Measurements from ENCODE around the gene AP1M2. TPM values are rescaled to one million over a fixed set of nuclear protein-coding genes. Genes with fewer than 3 reads are reported as not detected.
"Not testable (repeated sequence)": the region's sequence is repeated elsewhere in the genome, so short reads cannot be mapped to it uniquely, and the experiment has no call there.

AP1M2 gene
- polyA plus RNA-seq, 2 donors, result 54.2 to 55.4 TPM

- H3K27ac ChIP-seq (ENCODE audit: low read depth in 2 of 2, low read length in 1 of 2), result peak overlapping the region; percentile 62 to 70
- H3K27me3 ChIP-seq (ENCODE audit: control insufficient read depth in 1 of 2, insufficient read depth in 2 of 2, low read length in 2 of 2), result no peaks in the 10 kb centered on the region
- H3K4me1 ChIP-seq (ENCODE audit: control insufficient read depth in 2 of 2, insufficient read depth in 2 of 2, low read length in 1 of 2), result peaks cover 0 to 5% of the 10 kb centered on the region in 2 donors
- no peaks in the 10 kb centered on the region for H3K36me3 ChIP-seq (ENCODE audit: control insufficient read depth in 2 of 2, insufficient read depth in 2 of 2, low read length in 1 of 2)
- no peak overlapping the region for H3K4me3 ChIP-seq (ENCODE audit: low read depth in 1 of 2, low read length in 2 of 2)
- 54 to 55% methylated on average over 10 of the region's 10 CpGs for WGBS, 2 donors
- no peaks in the 10 kb centered on the region for H3K9me3 ChIP-seq (ENCODE audit: control insufficient read depth in 2 of 2, insufficient read depth in 1 of 2, low read depth in 1 of 2, low read length in 1 of 2)
Measured at GRCh38 chr19:10533646-10534386, 53.3 kb downstream of the AP1M2 start.

GRCh38 chr19:10532457-10532856, 54.7 kb downstream of the AP1M2 start:
- Histone ChIP-seq H3K27me3 (ENCODE audit: control insufficient read depth in 1 of 2, insufficient read depth in 2 of 2, low read length in 2 of 2) (no peaks in the 10 kb centered on the region), H3K27ac (ENCODE audit: low read depth in 2 of 2, low read length in 1 of 2) (no peak overlapping the region), H3K4me3 (ENCODE audit: low read depth in 1 of 2, low read length in 2 of 2) (no peak overlapping the region), H3K36me3 (ENCODE audit: control insufficient read depth in 2 of 2, insufficient read depth in 2 of 2, low read length in 1 of 2) (no peaks in the 10 kb centered on the region), H3K9me3 (ENCODE audit: control insufficient read depth in 2 of 2, insufficient read depth in 1 of 2, low read depth in 1 of 2, low read length in 1 of 2) (no peaks in the 10 kb centered on the region), H3K4me1 (ENCODE audit: control insufficient read depth in 2 of 2, insufficient read depth in 2 of 2, low read length in 1 of 2) (peaks cover 0 to 5% of the 10 kb centered on the region in 2 donors)
- 88 to 92% methylated on average over 1 of the region's 1 CpG for WGBS, 2 donors

- H3K4me1 ChIP-seq (ENCODE audit: control insufficient read depth in 2 of 2, insufficient read depth in 2 of 2, low read length in 1 of 2); H3K27ac ChIP-seq (ENCODE audit: low read depth in 2 of 2, low read length in 1 of 2): not testable (repeated sequence)
- WGBS, 2 donors, result 88 to 92% methylated on average over 8 of the region's 8 CpGs
Measured at GRCh38 chr19:10526887-10527286, 60.2 kb downstream of the AP1M2 start.

GRCh38 chr19:10525636-10526035, 61.5 kb downstream of the AP1M2 start:
- Histone ChIP-seq H3K4me1 (ENCODE audit: control insufficient read depth in 2 of 2, insufficient read depth in 2 of 2, low read length in 1 of 2) (peaks cover 0 to 4% of the 10 kb centered on the region in 2 donors), H3K4me3 (ENCODE audit: low read depth in 1 of 2, low read length in 2 of 2) (no peak overlapping the region), H3K27ac (ENCODE audit: low read depth in 2 of 2, low read length in 1 of 2) (no peak overlapping the region), H3K9me3 (ENCODE audit: control insufficient read depth in 2 of 2, insufficient read depth in 1 of 2, low read depth in 1 of 2, low read length in 1 of 2) (no peaks in the 10 kb centered on the region), H3K27me3 (ENCODE audit: control insufficient read depth in 1 of 2, insufficient read depth in 2 of 2, low read length in 2 of 2) (no peaks in the 10 kb centered on the region), H3K36me3 (ENCODE audit: control insufficient read depth in 2 of 2, insufficient read depth in 2 of 2, low read length in 1 of 2) (no peaks in the 10 kb centered on the region)
- WGBS, 2 donors, result 90 to 96% methylated on average over 7 of the region's 7 CpGs

More at GRCh38 chr19:10526887-10527286, 60.2 kb downstream of the AP1M2 start:
- not testable (repeated sequence) for H3K9me3 ChIP-seq (ENCODE audit: control insufficient read depth in 2 of 2, insufficient read depth in 1 of 2, low read depth in 1 of 2, low read length in 1 of 2); H3K27me3 ChIP-seq (ENCODE audit: control insufficient read depth in 1 of 2, insufficient read depth in 2 of 2, low read length in 2 of 2); H3K4me3 ChIP-seq (ENCODE audit: low read depth in 1 of 2, low read length in 2 of 2); H3K36me3 ChIP-seq (ENCODE audit: control insufficient read depth in 2 of 2, insufficient read depth in 2 of 2, low read length in 1 of 2)

GRCh38 chr19:10523135-10523636, 63.9 kb downstream of the AP1M2 start:
- H3K27ac ChIP-seq (ENCODE audit: low read depth in 2 of 2, low read length in 1 of 2), result no peak overlapping the region
- H3K27me3 ChIP-seq (ENCODE audit: control insufficient read depth in 1 of 2, insufficient read depth in 2 of 2, low read length in 2 of 2), result no peaks in the 10 kb centered on the region
- WGBS, 2 donors, result 70 to 76% methylated on average over 3 of the region's 3 CpGs
- peaks cover 4 to 13% of the 10 kb centered on the region in 2 donors for H3K4me1 ChIP-seq (ENCODE audit: control insufficient read depth in 2 of 2, insufficient read depth in 2 of 2, low read length in 1 of 2)
- H3K4me3 ChIP-seq (ENCODE audit: low read depth in 1 of 2, low read length in 2 of 2), result no peak overlapping the region
- H3K36me3 ChIP-seq (ENCODE audit: control insufficient read depth in 2 of 2, insufficient read depth in 2 of 2, low read length in 1 of 2), result no peaks in the 10 kb centered on the region
- H3K9me3 ChIP-seq (ENCODE audit: control insufficient read depth in 2 of 2, insufficient read depth in 1 of 2, low read depth in 1 of 2, low read length in 1 of 2), result no peaks in the 10 kb centered on the region

Other genes with a start within 250 kb of the AP1M2 start
- 1 to 10 TPM; 3.8 to 5.8 TPM for gene ICAM3, start 247.7 kb downstream of the AP1M2 start, polyA plus RNA-seq
- gene TYK2, start 206.7 kb downstream of the AP1M2 start, polyA plus RNA-seq, result 10 to 100 TPM; 56.2 to 96.8 TPM
- 100 to 1,000 TPM; 162 to 206 TPM for gene CDC37, start 183.8 kb downstream of the AP1M2 start, polyA plus RNA-seq
- 1 to 10 TPM; 1.2 to 1.3 TPM for gene PDE4A, start 166.8 kb downstream of the AP1M2 start, polyA plus RNA-seq
- 10 to 100 TPM; 54.2 to 63.9 TPM for gene KEAP1, start 84.0 kb downstream of the AP1M2 start, polyA plus RNA-seq
- gene S1PR5, start 69.9 kb downstream of the AP1M2 start, polyA plus RNA-seq, result 10 to 100 TPM in 1 of 2 donors, 1 to 10 TPM in 1; 9.4 to 12.1 TPM
- 10 to 100 TPM; 43.9 to 53.6 TPM for gene ATG4D, start 43.4 kb downstream of the AP1M2 start, polyA plus RNA-seq
- gene KRI1, start 21.3 kb downstream of the AP1M2 start, polyA plus RNA-seq, result 10 to 100 TPM; 16.4 to 25.3 TPM
- gene CDKN2D, start 18.3 kb downstream of the AP1M2 start, polyA plus RNA-seq, result 10 to 100 TPM in 1 of 2 donors, 1 to 10 TPM in 1; 4.6 to 11.7 TPM
- gene SLC44A2, start 38.2 kb upstream of the AP1M2 start, polyA plus RNA-seq, result 10 to 100 TPM; 70.5 to 76.8 TPM
- gene ILF3, start 67.0 kb upstream of the AP1M2 start, polyA plus RNA-seq, result 100 to 1,000 TPM in 1 of 2 donors, 10 to 100 TPM in 1; 84.2 to 107 TPM
- gene QTRT1, start 114.1 kb upstream of the AP1M2 start, polyA plus RNA-seq, result 10 to 100 TPM; 53.2 to 86.4 TPM
- 10 to 100 TPM; 68.4 to 87.9 TPM for gene DNM2, start 130.8 kb upstream of the AP1M2 start, polyA plus RNA-seq
- 10 to 100 TPM in 1 of 2 donors, 1 to 10 TPM in 1; 9.9 to 20.4 TPM for gene TMED1, start 248.9 kb upstream of the AP1M2 start, polyA plus RNA-seq

Measured in esophagus (tissue), 2 donors.